Osteoblast (primary cell): ENCODE measurements around the gene VMO1. TPM values are rescaled to one million over a fixed set of nuclear protein-coding genes. Genes with fewer than 3 reads are reported as not detected.

Experiments used
- DNase-seq: peaks from one replicate; pipeline ENCODE4 v3.0.0; 2011; ENCODE audit warnings: low spot score, mixed read lengths; ENCODE audit not compliant: insufficient read length; ENCODE audit errors: missing footprints
- H2AFZ ChIP-seq: 2 replicates; pipeline ENCODE4 v1.6.0; 2011; ENCODE audit warnings: mild to moderate bottlenecking, low read length
- H3K27ac ChIP-seq: 2 replicates; pipeline ENCODE4 v1.5.1; 2011; ENCODE audit warnings: mild to moderate bottlenecking, low read depth, low read length, moderate library complexity
- H3K27me3 ChIP-seq: 2 replicates; pipeline ENCODE4 v1.6.0; 2012; ENCODE audit warnings: mild to moderate bottlenecking, control low read depth, inconsistent platforms, low read length, moderate library complexity; ENCODE audit not compliant: insufficient read depth
- H3K36me3 ChIP-seq: 2 replicates; pipeline ENCODE4 v1.5.1; 2011; ENCODE audit warnings: mild to moderate bottlenecking, low read length, control low read depth, moderate library complexity; ENCODE audit not compliant: insufficient read depth
- H3K4me1 ChIP-seq: 2 replicates; pipeline ENCODE4 v1.5.1; 2011; ENCODE audit warnings: mild to moderate bottlenecking, low read length, control low read depth, moderate library complexity; ENCODE audit not compliant: insufficient read depth
- H3K4me2 ChIP-seq: 2 replicates; pipeline ENCODE4 v1.6.0; 2011; ENCODE audit warnings: mild to moderate bottlenecking, low read length; ENCODE audit not compliant: insufficient read depth
- H3K4me3 ChIP-seq: fragments of 200-600 bp; sonication (generic); 3 replicates; pipeline ENCODE4 v1.5.1; 2012; ENCODE audit warnings: mild to moderate bottlenecking, low read length, inconsistent platforms; ENCODE audit not compliant: insufficient read depth
- H3K79me2 ChIP-seq: 2 replicates; pipeline ENCODE4 v1.6.0; 2012; ENCODE audit warnings: mild to moderate bottlenecking, low read length, control low read depth, inconsistent platforms; ENCODE audit not compliant: insufficient read depth
- H3K9me3 ChIP-seq: 2 replicates; pipeline ENCODE4 v1.5.1; 2011; ENCODE audit warnings: low read depth, low read length, control low read depth
- H4K20me1 ChIP-seq: 2 replicates; pipeline ENCODE4 v1.6.0; 2012; ENCODE audit warnings: mild to moderate bottlenecking, low read length, control low read depth; ENCODE audit not compliant: insufficient read depth
- total RNA-seq: library from RNA; depleted of rRNA; stranded (reverse); fragments of >200 nt; gene quantifications from 2 replicates; pipeline ENCODE4 v1.2.3, GENCODE V29; 2012
- TF ChIP-seq, protein P1 (sequence below): IDR thresholded peaks from 2 replicates; pipeline ENCODE4 v1.5.1; 2011; ENCODE audit warnings: mild to moderate bottlenecking, low read depth, low read length, moderate library complexity; ENCODE audit errors: extremely low read depth

The VMO1 gene
- total RNA-seq, 1 donor = not detected

GRCh38 chr17:4748686-4749085 lies 37.5 kb downstream of the VMO1 start:
- no peaks in the 10 kb centered on the region for H3K4me1 ChIP-seq
- no peak overlapping the region for H2AFZ ChIP-seq
- no peak overlapping the region for H3K27ac ChIP-seq
- H4K20me1 ChIP-seq = no peaks in the 10 kb centered on the region
- no peak overlapping the region for H3K4me3 ChIP-seq
- no peak for DNase-seq
- no peak overlapping the region for H3K4me2 ChIP-seq
- H3K36me3 ChIP-seq = no peaks in the 10 kb centered on the region
- H3K9me3 ChIP-seq = no peaks in the 10 kb centered on the region
- no peaks in the 10 kb centered on the region for H3K79me2 ChIP-seq
- H3K27me3 ChIP-seq = peaks cover 49% of the 10 kb centered on the region
- TF ChIP-seq, protein P1, sequence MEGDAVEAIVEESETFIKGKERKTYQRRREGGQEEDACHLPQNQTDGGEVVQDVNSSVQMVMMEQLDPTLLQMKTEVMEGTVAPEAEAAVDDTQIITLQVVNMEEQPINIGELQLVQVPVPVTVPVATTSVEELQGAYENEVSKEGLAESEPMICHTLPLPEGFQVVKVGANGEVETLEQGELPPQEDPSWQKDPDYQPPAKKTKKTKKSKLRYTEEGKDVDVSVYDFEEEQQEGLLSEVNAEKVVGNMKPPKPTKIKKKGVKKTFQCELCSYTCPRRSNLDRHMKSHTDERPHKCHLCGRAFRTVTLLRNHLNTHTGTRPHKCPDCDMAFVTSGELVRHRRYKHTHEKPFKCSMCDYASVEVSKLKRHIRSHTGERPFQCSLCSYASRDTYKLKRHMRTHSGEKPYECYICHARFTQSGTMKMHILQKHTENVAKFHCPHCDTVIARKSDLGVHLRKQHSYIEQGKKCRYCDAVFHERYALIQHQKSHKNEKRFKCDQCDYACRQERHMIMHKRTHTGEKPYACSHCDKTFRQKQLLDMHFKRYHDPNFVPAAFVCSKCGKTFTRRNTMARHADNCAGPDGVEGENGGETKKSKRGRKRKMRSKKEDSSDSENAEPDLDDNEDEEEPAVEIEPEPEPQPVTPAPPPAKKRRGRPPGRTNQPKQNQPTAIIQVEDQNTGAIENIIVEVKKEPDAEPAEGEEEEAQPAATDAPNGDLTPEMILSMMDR = no peak

DNA sequence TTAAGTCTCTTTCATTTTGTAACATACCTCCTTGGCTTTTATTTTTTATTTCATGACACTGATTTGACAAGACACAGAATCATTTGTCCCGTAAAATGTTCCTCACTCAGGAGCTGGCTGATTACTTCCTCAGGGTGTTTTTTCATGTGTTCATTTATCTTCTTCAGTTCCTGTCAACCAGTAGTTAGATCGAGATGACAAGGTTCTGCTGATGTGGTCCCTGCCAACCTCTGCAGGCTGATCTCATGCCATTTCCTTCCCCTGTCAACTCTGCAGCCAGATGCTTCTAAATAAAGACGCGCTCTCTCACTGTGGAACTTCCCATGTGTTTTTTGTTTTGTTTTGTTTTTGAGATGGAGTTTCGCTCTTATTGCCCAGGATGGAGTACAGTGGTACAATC lies 38.3 kb downstream of the VMO1 start:
- no peaks in the 10 kb centered on the region for H3K79me2 ChIP-seq
- H3K27me3 ChIP-seq = peaks cover 44% of the 10 kb centered on the region
- no peak for DNase-seq
- no peak overlapping the region for H3K4me2 ChIP-seq
- H2AFZ ChIP-seq = no peak overlapping the region
- H3K36me3 ChIP-seq = no peaks in the 10 kb centered on the region
- H3K9me3 ChIP-seq = no peaks in the 10 kb centered on the region
- TF ChIP-seq, protein P1 = no peak
- H3K4me3 ChIP-seq = no peak overlapping the region
- H4K20me1 ChIP-seq = no peaks in the 10 kb centered on the region
- no peaks in the 10 kb centered on the region for H3K4me1 ChIP-seq
- no peak overlapping the region for H3K27ac ChIP-seq

- no peaks in the 10 kb centered on the region for H3K79me2 ChIP-seq
- H3K4me3 ChIP-seq = no peak overlapping the region
- no peak for DNase-seq
- H3K4me2 ChIP-seq = no peak overlapping the region
- no peaks in the 10 kb centered on the region for H4K20me1 ChIP-seq
- no peak overlapping the region for H3K27ac ChIP-seq
- no peak overlapping the region for H2AFZ ChIP-seq
- no peaks in the 10 kb centered on the region for H3K9me3 ChIP-seq
- H3K27me3 ChIP-seq = peaks cover 31% of the 10 kb centered on the region
- TF ChIP-seq, protein P1 = no peak
- no peaks in the 10 kb centered on the region for H3K36me3 ChIP-seq
- no peaks in the 10 kb centered on the region for H3K4me1 ChIP-seq
Observed at GRCh38 chr17:4744999-4745969, 40.9 kb downstream of the VMO1 start.

GRCh38 chr17:4743898-4744297 lies 42.3 kb downstream of the VMO1 start:
- Histone ChIP-seq H3K4me1 (peaks cover 4% of the 10 kb centered on the region), H3K36me3 (no peaks in the 10 kb centered on the region), H4K20me1 (no peaks in the 10 kb centered on the region), H3K9me3 (no peaks in the 10 kb centered on the region), H3K4me3 (no peak overlapping the region), H3K27ac (no peak overlapping the region), H3K79me2 (no peaks in the 10 kb centered on the region), H3K27me3 (peaks cover 27% of the 10 kb centered on the region), H2AFZ (no peak overlapping the region), H3K4me2 (no peak overlapping the region)
- no peak for DNase-seq
- TF ChIP-seq, protein P1 = no peak
